ENCODE results near the gene DOHH. TPM values are rescaled to one million over a fixed set of nuclear protein-coding genes. Genes with fewer than 3 reads are reported as not detected.

Gene DOHH
- polyA plus RNA-seq, 2 of the 4 experiments (the other 2 are of a cell fraction), result 4.6 to 13.3 TPM

- no peak for TF ChIP-seq ZFP36 (IDR thresholded peaks at IDR 0.05; ENCODE audit: borderline replicate concordance, partially characterized antibody)
- no peak for TF ChIP-seq ZC3H11A (IDR thresholded peaks at IDR 0.05)
- TF ChIP-seq EHF (CRISPR knock-in tag; IDR thresholded peaks at IDR 0.05), result no peak
- TF ChIP-seq RAD21 (conservative IDR thresholded peaks at IDR 0.05 in 1 of 2, IDR thresholded peaks at IDR 0.05 in 1 of 2), result no peak
- no peak for TF ChIP-seq HES2 (IDR thresholded peaks at IDR 0.05)
- TF ChIP-seq, protein P1, sequence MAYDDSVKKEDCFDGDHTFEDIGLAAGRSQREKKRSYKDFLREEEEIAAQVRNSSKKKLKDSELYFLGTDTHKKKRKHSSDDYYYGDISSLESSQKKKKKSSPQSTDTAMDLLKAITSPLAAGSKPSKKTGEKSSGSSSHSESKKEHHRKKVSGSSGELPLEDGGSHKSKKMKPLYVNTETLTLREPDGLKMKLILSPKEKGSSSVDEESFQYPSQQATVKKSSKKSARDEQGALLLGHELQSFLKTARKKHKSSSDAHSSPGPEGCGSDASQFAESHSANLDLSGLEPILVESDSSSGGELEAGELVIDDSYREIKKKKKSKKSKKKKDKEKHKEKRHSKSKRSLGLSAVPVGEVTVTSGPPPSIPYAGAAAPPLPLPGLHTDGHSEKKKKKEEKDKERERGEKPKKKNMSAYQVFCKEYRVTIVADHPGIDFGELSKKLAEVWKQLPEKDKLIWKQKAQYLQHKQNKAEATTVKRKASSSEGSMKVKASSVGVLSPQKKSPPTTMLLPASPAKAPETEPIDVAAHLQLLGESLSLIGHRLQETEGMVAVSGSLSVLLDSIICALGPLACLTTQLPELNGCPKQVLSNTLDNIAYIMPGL (CRISPR knock-in tag; IDR thresholded peaks at IDR 0.05; ENCODE audit: borderline replicate concordance), result no peak
- TF ChIP-seq CEBPB (IDR thresholded peaks at IDR 0.05), result no peak
- TF ChIP-seq HOXA7 (CRISPR knock-in tag; IDR thresholded peaks at IDR 0.05), result no peak
- TF ChIP-seq CTCF (IDR thresholded peaks at IDR 0.05), result no peak
- no peak for TF ChIP-seq CBX8 (IDR thresholded peaks at IDR 0.05)
- TF ChIP-seq, protein P2, sequence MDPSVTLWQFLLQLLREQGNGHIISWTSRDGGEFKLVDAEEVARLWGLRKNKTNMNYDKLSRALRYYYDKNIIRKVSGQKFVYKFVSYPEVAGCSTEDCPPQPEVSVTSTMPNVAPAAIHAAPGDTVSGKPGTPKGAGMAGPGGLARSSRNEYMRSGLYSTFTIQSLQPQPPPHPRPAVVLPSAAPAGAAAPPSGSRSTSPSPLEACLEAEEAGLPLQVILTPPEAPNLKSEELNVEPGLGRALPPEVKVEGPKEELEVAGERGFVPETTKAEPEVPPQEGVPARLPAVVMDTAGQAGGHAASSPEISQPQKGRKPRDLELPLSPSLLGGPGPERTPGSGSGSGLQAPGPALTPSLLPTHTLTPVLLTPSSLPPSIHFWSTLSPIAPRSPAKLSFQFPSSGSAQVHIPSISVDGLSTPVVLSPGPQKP (IDR thresholded peaks at IDR 0.05; ENCODE audit: low read depth, low read length), result no peak
- TF ChIP-seq RFX5 (IDR thresholded peaks at IDR 0.05), result no peak
- no peak for TF ChIP-seq NPAS2 (CRISPR knock-in tag; IDR thresholded peaks at IDR 0.05; ENCODE audit: borderline replicate concordance)
- TF ChIP-seq FOXS1 (CRISPR knock-in tag; IDR thresholded peaks at IDR 0.05), result no peak
- no peak for TF ChIP-seq HEYL (CRISPR knock-in tag; IDR thresholded peaks at IDR 0.05)
- TF ChIP-seq CHD4 (IDR thresholded peaks at IDR 0.05; ENCODE audit: borderline replicate concordance), result no peak
- TF ChIP-seq EHMT2 (IDR thresholded peaks at IDR 0.05; ENCODE audit: low read depth), result no peak
- no peak for TF ChIP-seq FOSB (CRISPR knock-in tag; IDR thresholded peaks at IDR 0.05)
- CTCF ChIA-PET, result interaction anchor here (1.5 to 6.6 kb wide), 3 partner anchors 26 to 36 kb away, joined by 5 to 100 read pairs (median 11); partner anchors contain the start of genes GIPC3 and HMG20B
- POLR2A ChIA-PET, result no interaction called here
- Histone ChIP-seq H3K27ac (no peak overlapping the region), H3K4me2 (no peak overlapping the region), H3K9me3 (no peaks in the 10 kb centered on the region), H3K4me3 (no peak overlapping the region), H3K4me1 (peaks cover 5% of the 10 kb centered on the region; the same call in 1 of the 3 replicates)
- FAIRE-seq (no peak), DNase-seq (ENCODE audit: low read depth in 1 of 2, low spot score in 1 of 2) (no peak), ATAC-seq (no peak)
- 93% methylated on average over 10 of the region's 10 CpGs for WGBS (ENCODE audit: missing lambda C conversion rate)
These were observed 49.3 kb upstream of the DOHH start for GRCh38 chr19:3549816-3550215.

DNA sequence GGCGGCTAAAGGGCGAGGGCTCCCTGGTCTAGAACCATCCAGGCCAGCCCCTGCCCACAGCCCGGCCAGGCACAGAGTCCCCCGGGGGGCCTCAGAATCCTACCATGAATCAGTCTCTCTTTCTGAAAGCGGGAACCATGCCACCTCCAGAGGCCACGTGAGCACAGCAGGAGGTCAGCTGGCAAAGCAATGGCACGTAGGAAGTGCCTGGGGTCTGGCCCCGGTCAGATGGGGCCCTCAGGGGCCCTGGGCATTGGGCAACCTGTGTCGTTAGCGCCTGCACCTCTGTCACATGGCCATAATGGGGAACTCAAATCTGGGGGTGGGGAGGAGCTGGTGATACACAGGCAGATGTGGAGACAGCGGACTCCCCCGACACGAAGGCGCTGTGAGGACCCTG, 48.1 kb upstream of the DOHH start:
- ATAC-seq, result no peak
- Histone ChIP-seq H3K4me2 (no peak overlapping the region), H3K4me3 (no peak overlapping the region), H3K9me3 (no peaks in the 10 kb centered on the region), H3K4me1 (peaks cover 5% of the 10 kb centered on the region; the same call in 1 of the 3 replicates), H3K27ac (no peak overlapping the region)
- CTCF ChIA-PET, result interaction anchor here (0.8 to 6.6 kb wide), 5 partner anchors 13 to 48 kb away, joined by 3 to 100 read pairs (median 5); partner anchors contain the start of genes GIPC3 and HMG20B
- no peak for FAIRE-seq
- WGBS (ENCODE audit: missing lambda C conversion rate), result 86% methylated on average over 1 of the region's 14 CpGs
- no peak for DNase-seq (ENCODE audit: low read depth in 1 of 2, low spot score in 1 of 2)
- POLR2A ChIA-PET, result no interaction called here
- TF ChIP-seq NFE2L2 (conservative IDR thresholded peaks at IDR 0.05; ENCODE audit: low read length) (no peak), CHD4 (IDR thresholded peaks at IDR 0.05; ENCODE audit: borderline replicate concordance) (no peak), ZNF302 (CRISPR knock-in tag; IDR thresholded peaks at IDR 0.05) (no peak), MYC (IDR thresholded peaks at IDR 0.05; ENCODE audit: borderline replicate concordance, low read length) (no peak), HOXB5 (CRISPR knock-in tag; IDR thresholded peaks at IDR 0.05) (no peak), REST (IDR thresholded peaks at IDR 0.05) (no peak), CBX2 (IDR thresholded peaks at IDR 0.05; ENCODE audit: borderline replicate concordance, low read depth) (no peak), HES2 (IDR thresholded peaks at IDR 0.05) (no peak), KDM1A (IDR thresholded peaks at IDR 0.05; ENCODE audit: low read depth) (no peak), MAZ (IDR thresholded peaks at IDR 0.05; ENCODE audit: borderline replicate concordance, low read depth, low read length) (no peak), GATA3 (IDR thresholded peaks at IDR 0.05; ENCODE audit: borderline replicate concordance) (no peak)
- TF ChIP-seq, protein P3, sequence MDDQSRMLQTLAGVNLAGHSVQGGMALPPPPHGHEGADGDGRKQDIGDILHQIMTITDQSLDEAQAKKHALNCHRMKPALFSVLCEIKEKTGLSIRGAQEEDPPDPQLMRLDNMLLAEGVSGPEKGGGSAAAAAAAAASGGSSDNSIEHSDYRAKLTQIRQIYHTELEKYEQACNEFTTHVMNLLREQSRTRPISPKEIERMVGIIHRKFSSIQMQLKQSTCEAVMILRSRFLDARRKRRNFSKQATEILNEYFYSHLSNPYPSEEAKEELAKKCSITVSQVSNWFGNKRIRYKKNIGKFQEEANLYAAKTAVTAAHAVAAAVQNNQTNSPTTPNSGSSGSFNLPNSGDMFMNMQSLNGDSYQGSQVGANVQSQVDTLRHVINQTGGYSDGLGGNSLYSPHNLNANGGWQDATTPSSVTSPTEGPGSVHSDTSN (IDR thresholded peaks at IDR 0.05), result no peak

Measured in A549 (cell line).